ENCODE data around the gene TMEM132D. TPM values are rescaled to one million over a fixed set of nuclear protein-coding genes. Genes with fewer than 3 reads are reported as not detected.
"Not testable (repeated sequence)": the region's sequence is repeated elsewhere in the genome, so short reads cannot be mapped to it uniquely, and the experiment has no call there.

The TMEM132D gene
- total RNA-seq, 1 experiment from 2014 or later = not detected

- ChIA-PET POLR2A (no interaction called here), CTCF (no interaction called here)
- TF ChIP-seq POLR2AphosphoS5 (IDR thresholded peaks at IDR 0.05; ENCODE audit: low read depth, low read length) (no peak), CTCF (IDR thresholded peaks at IDR 0.05) (peak; percentile 81)
- no peaks in the 10 kb centered on the region for H3K27me3 ChIP-seq (ENCODE audit: control insufficient read depth, insufficient read depth, low read length)
- ATAC-seq = no peak
- no peaks in the 10 kb centered on the region for H3K9me3 ChIP-seq (ENCODE audit: control insufficient read depth, insufficient read depth, low read depth, low read length)
- no TSS peak for BruUV-seq (replicated peaks)
- H3K27ac ChIP-seq (ENCODE audit: low read length) = no peak overlapping the region
- no peak for DNase-seq (ENCODE audit: low read depth, low spot score)
- H3K36me3 ChIP-seq (ENCODE audit: control insufficient read depth, insufficient read depth, low read length) = no peaks in the 10 kb centered on the region
- in situ Hi-C loops (cut with HindIII; ENCODE audit: low pct_unique_long_range_greater_than_20kb, low sequenced_read_pairs) = no loop called here
- intact Hi-C loops (cut with micrococcal nuclease; ENCODE audit: unreplicated experiment) = loop anchor here (5.0 kb wide), 1 partner anchor 719 kb away; no protein-coding TSS in a partner anchor
- no peaks in the 10 kb centered on the region for H3K4me1 ChIP-seq (ENCODE audit: control insufficient read depth, insufficient read depth, low read length)
- no peak overlapping the region for H3K4me3 ChIP-seq (ENCODE audit: low read depth in 2 of 2, low read length in 2 of 2)
These were observed 710.5 kb downstream of the TMEM132D start for GRCh38 chr12:129193263-129193871.

DNA sequence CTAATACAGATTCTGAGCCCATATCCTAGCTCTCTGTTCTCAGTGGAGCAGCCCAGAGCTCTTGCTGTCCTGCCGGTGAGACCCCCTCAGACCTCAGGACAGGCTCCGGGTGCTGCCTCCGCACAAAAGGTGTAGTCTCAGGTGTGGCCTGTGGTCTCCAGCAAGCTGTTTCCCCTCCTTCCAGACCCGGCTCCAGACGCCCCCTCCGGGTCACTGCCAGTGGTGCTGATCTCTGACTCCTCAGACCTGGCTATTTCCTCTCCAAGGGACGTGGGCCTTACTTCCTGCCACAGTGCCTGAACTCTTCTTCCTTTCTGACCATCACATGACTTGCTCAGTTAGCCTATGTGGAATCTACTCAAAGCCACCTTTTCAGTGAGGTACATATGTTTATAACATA lies 713.0 kb downstream of the TMEM132D start:
- no peaks in the 10 kb centered on the region for H3K9me3 ChIP-seq (ENCODE audit: control insufficient read depth, insufficient read depth, low read depth, low read length)
- no peak for DNase-seq (ENCODE audit: low read depth, low spot score)
- no peak overlapping the region for H3K4me3 ChIP-seq (ENCODE audit: low read depth in 2 of 2, low read length in 2 of 2)
- intact Hi-C loops (cut with micrococcal nuclease; ENCODE audit: unreplicated experiment) = loop anchor here (5.0 kb wide), 1 partner anchor 721 kb away; no protein-coding TSS in a partner anchor
- H3K36me3 ChIP-seq (ENCODE audit: control insufficient read depth, insufficient read depth, low read length) = no peaks in the 10 kb centered on the region
- H3K27me3 ChIP-seq (ENCODE audit: control insufficient read depth, insufficient read depth, low read length) = no peaks in the 10 kb centered on the region
- no peaks in the 10 kb centered on the region for H3K4me1 ChIP-seq (ENCODE audit: control insufficient read depth, insufficient read depth, low read length)
- ChIA-PET CTCF (no interaction called here), POLR2A (no interaction called here)
- TF ChIP-seq CTCF (IDR thresholded peaks at IDR 0.05) = 0 out of 2 replicates have a peak, but pooled peaks have one; percentile 5
- no peak for TF ChIP-seq TCF7L2 (IDR thresholded peaks at IDR 0.05; ENCODE audit: low read depth, low read length)
- no peak for TF ChIP-seq SIN3A (IDR thresholded peaks at IDR 0.05; ENCODE audit: borderline replicate concordance, insufficient read depth, low read depth, low read length)
- no peak for ATAC-seq
- no TSS peak for BruUV-seq (replicated peaks)
- in situ Hi-C loops (cut with HindIII; ENCODE audit: low pct_unique_long_range_greater_than_20kb, low sequenced_read_pairs) = no loop called here
- H3K27ac ChIP-seq (ENCODE audit: low read length) = no peak overlapping the region

GRCh38 chr12:129189879-129190278 lies 713.9 kb downstream of the TMEM132D start:
- H3K27ac ChIP-seq (ENCODE audit: low read length); BruUV-seq (replicated peaks); H3K9me3 ChIP-seq (ENCODE audit: control insufficient read depth, insufficient read depth, low read depth, low read length); in situ Hi-C loops (cut with HindIII; ENCODE audit: low pct_unique_long_range_greater_than_20kb, low sequenced_read_pairs); DNase-seq (ENCODE audit: low read depth, low spot score); ATAC-seq; POLR2A ChIA-PET; H3K4me1 ChIP-seq (ENCODE audit: control insufficient read depth, insufficient read depth, low read length); CTCF ChIA-PET; H3K36me3 ChIP-seq (ENCODE audit: control insufficient read depth, insufficient read depth, low read length); H3K4me3 ChIP-seq (ENCODE audit: low read depth in 2 of 2, low read length in 2 of 2); H3K27me3 ChIP-seq (ENCODE audit: control insufficient read depth, insufficient read depth, low read length): not testable (repeated sequence)
- intact Hi-C loops (cut with micrococcal nuclease; ENCODE audit: unreplicated experiment) = loop anchor here (5.0 kb wide), 1 partner anchor 722 kb away; no protein-coding TSS in a partner anchor
